K562 (cell line): Measurements from ENCODE around the gene DNMT3A. TPM values are rescaled to one million over a fixed set of nuclear protein-coding genes. Genes with fewer than 3 reads are reported as not detected.

Experiments
- ATAC-seq: fragments of 200-7000 bp; cut with Tn5 transposase; 3 replicates; pipeline ENCODE4 v1.9.1; 2020; ENCODE audit warnings: moderate library complexity
- BruUV-seq: library from RNA; stranded (reverse); fragments of 400-500 nt; replicated peaks from 2 replicates; lab custom pipeline; 2021; lab: Mats Ljungman, UMichigan
- CTCF ChIA-PET: fragments of 300-600 bp; formaldehyde crosslinking; extraction: SDS; loops from one replicate; lab custom pipeline; 2021; ENCODE audit warnings: low intra/inter-chr PET ratio; lab: Yijun Ruan, JAX
- POLR2A ChIA-PET: fragments of 300-600, 350-650 bp; sonication (Branson Sonifier 250); formaldehyde crosslinking; extraction: SDS; loops from one replicate; lab custom pipeline; 2021; ENCODE audit warnings: antibody characterized with exemption, inconsistent platforms; lab: Yijun Ruan, JAX
- DNase-seq, 4 experiments: peaks; one replicate each; pipeline versions ENCODE4 v3.0.0 to v3.0.0-alpha.2; 2011 to 2018; ENCODE audit warnings: low spot score in 3 of 4, mixed read lengths in 3 of 4; ENCODE audit errors: extremely low read depth in 1 of 4
- FAIRE-seq: peaks from 2 replicates; lab custom pipeline; 2011; peaks lifted over from hg19 to GRCh38; lab: Jason Lieb, UNC
- H2AFZ ChIP-seq: 2 replicates; pipeline ENCODE4 v1.6.0; 2011; ENCODE audit warnings: low read depth, low read length, control low read depth, inconsistent platforms
- H3K27ac ChIP-seq: fragments of 200-600 bp; 3 replicates; pipeline ENCODE4 v1.8.0; 2011; ENCODE audit warnings: low read depth, mild to moderate bottlenecking, control low read depth, inconsistent platforms, low read length, moderate library complexity, mixed read lengths; ENCODE audit errors: extremely low read depth
- H3K27me3 ChIP-seq, 2 experiments: fragments of 300-600 bp in 1 of 2; 2 replicates in 1 of 2; 3 replicates in 1 of 2; pipeline versions ENCODE4 v1.6.0 to v1.8.0; 2011; ENCODE audit warnings: inconsistent platforms in 2 of 2, low read length in 2 of 2, mild to moderate bottlenecking in 1 of 2, mixed read lengths in 1 of 2, moderate library complexity in 1 of 2; ENCODE audit not compliant: control insufficient read depth in 2 of 2, insufficient read depth in 2 of 2
- H3K36me3 ChIP-seq: fragments of 300-600 bp; 3 replicates; pipeline ENCODE4 v1.8.0; 2011; ENCODE audit warnings: mild to moderate bottlenecking, low read length, inconsistent platforms; ENCODE audit not compliant: control insufficient read depth, insufficient read depth
- H3K4me1 ChIP-seq, 2 experiments: fragments of 200-600 bp in 1 of 2; replicated peaks in 1 of 2; 2 replicates in 1 of 2; 3 replicates in 1 of 2; pipeline versions ENCODE4 v1.5.1 to v1.8.0; 2011; ENCODE audit warnings: inconsistent platforms in 2 of 2, low read length in 2 of 2, mild to moderate bottlenecking in 1 of 2, mixed read lengths in 1 of 2, moderate library complexity in 1 of 2; ENCODE audit not compliant: control insufficient read depth in 2 of 2, insufficient read depth in 2 of 2
- H3K4me2 ChIP-seq: 2 replicates; pipeline ENCODE4 v1.6.1; 2011; ENCODE audit warnings: low read length, control low read depth, inconsistent platforms, mixed read lengths; ENCODE audit not compliant: insufficient read depth
- H3K4me3 ChIP-seq: fragments of 200-600 bp; sonication (generic), shearing (Covaris generic); 2 replicates; pipeline ENCODE4 v1.5.1; 2016; ENCODE audit warnings: control low read depth, inconsistent platforms
- H3K79me2 ChIP-seq: fragments of 200-600 bp; 3 replicates; pipeline ENCODE4 v1.8.0; 2011; ENCODE audit warnings: low read length, inconsistent platforms; ENCODE audit not compliant: control insufficient read depth, insufficient read depth
- H3K9ac ChIP-seq, 2 experiments: 2 replicates each; pipeline versions ENCODE4 v1.6.0 to v1.6.1; 2011; ENCODE audit warnings: low read depth in 2 of 2, low read length in 2 of 2, control low read depth in 1 of 2, inconsistent platforms in 1 of 2, mild to moderate bottlenecking in 1 of 2, mixed read lengths in 1 of 2; ENCODE audit not compliant: insufficient read depth in 1 of 2
- H3K9me1 ChIP-seq: one replicate; pipeline ENCODE4 v1.6.0; 2011; ENCODE audit warnings: inconsistent platforms, mild to moderate bottlenecking, low read length, moderate library complexity; ENCODE audit not compliant: control insufficient read depth, insufficient read depth
- H3K9me3 ChIP-seq: replicated peaks from 2 replicates; pipeline ENCODE4 v1.5.1; 2011; ENCODE audit warnings: low read depth, low read length, inconsistent platforms; ENCODE audit not compliant: control insufficient read depth, insufficient read depth
- H4K20me1 ChIP-seq: replicated peaks from 2 replicates; pipeline ENCODE4 v1.6.1; 2011; ENCODE audit warnings: low read length, inconsistent platforms, mixed read lengths; ENCODE audit not compliant: control insufficient read depth, insufficient read depth
- ARNT ChIP-seq, 2 experiments: fragments of 450-650 bp; IDR thresholded peaks; 2 replicates each; pipeline ENCODE4 v1.6.1; 2016; ENCODE audit warnings: mild to moderate bottlenecking in 1 of 2
- DLX4 ChIP-seq: fragments of 250-450 bp; sonication (Bioruptor Pico); IDR thresholded peaks from 2 replicates; pipeline ENCODE4 v1.6.1; 2021; ENCODE audit warnings: mild to moderate bottlenecking
- MYC ChIP-seq, 2 experiments: fragments of 250-450 bp in 1 of 2; sonication (Bioruptor Pico) in 1 of 2; IDR thresholded peaks; 2 replicates each; pipeline versions ENCODE4 v1.5.1 to v1.6.1; 2012 to 2021; ENCODE audit warnings: low read depth in 2 of 2, borderline replicate concordance in 1 of 2, improper control_type of control experiment in 1 of 2, low read length in 1 of 2, mild to moderate bottlenecking in 1 of 2, moderate library complexity in 1 of 2
- MYNN ChIP-seq, 2 experiments: sonication (generic); formaldehyde crosslinking in 1 of 2; IDR thresholded peaks; 2 replicates each; pipeline versions ENCODE4 v1.5.0 to v1.6.1; 2016 to 2020; ENCODE audit warnings: antibody characterized with exemption in 1 of 2, missing genetic modification reagents in 1 of 2
- NCOR1 ChIP-seq: fragments of 450-650 bp; IDR thresholded peaks from 2 replicates; pipeline ENCODE4 v1.6.1; 2016; ENCODE audit warnings: mild to moderate bottlenecking, moderate library complexity
- PHF8 ChIP-seq: fragments of 200-600 bp; sonication (generic); IDR thresholded peaks from 2 replicates; pipeline ENCODE4 v1.6.1; 2012; ENCODE audit warnings: mixed run types, mild to moderate bottlenecking, inconsistent platforms, low read length, moderate library complexity, borderline replicate concordance
- PKNOX1 ChIP-seq: fragments of 450-650 bp; IDR thresholded peaks from 2 replicates; pipeline ENCODE4 v1.6.1; 2016
- PTRF ChIP-seq: fragments of 450-650 bp; IDR thresholded peaks from 2 replicates; pipeline ENCODE4 v1.6.1; 2016; ENCODE audit warnings: mild to moderate bottlenecking, missing genetic modification characterization, missing compliant biosample characterization
- RAD21 ChIP-seq, 2 experiments: fragments of 250-450 bp in 1 of 2; fragments of 450-650 bp in 1 of 2; sonication (Bioruptor Pico) in 1 of 2; formaldehyde crosslinking in 1 of 2; IDR thresholded peaks in 1 of 2; conservative IDR thresholded peaks in 1 of 2; 2 replicates each; pipeline versions ENCODE4 v1.4.0 to v1.8.0; 2020 to 2022; ENCODE audit warnings: mild to moderate bottlenecking in 2 of 2, moderate library complexity in 1 of 2
- RBFOX2 ChIP-seq: fragments of 200-400 bp; formaldehyde crosslinking; IDR thresholded peaks from 2 replicates; pipeline ENCODE4 v1.6.1; 2017; ENCODE audit warnings: low read depth, mild to moderate bottlenecking, low read length, moderate library complexity
- THAP12 ChIP-seq: fragments of 250-450 bp; sonication (Bioruptor Pico); IDR thresholded peaks from 2 replicates; pipeline ENCODE4 v1.9.0; 2021; ENCODE audit warnings: mild to moderate bottlenecking, inconsistent platforms
- TRIM25 ChIP-seq: fragments of 450-650 bp; IDR thresholded peaks from 2 replicates; pipeline ENCODE4 v1.7.0; 2016; ENCODE audit warnings: borderline replicate concordance
- ZNF140 ChIP-seq: fragments of 250-450 bp; sonication (Bioruptor Pico); IDR thresholded peaks from 2 replicates; pipeline ENCODE4 v1.8.0; 2021; ENCODE audit warnings: moderate library complexity, mild to moderate bottlenecking, inconsistent platforms
- WGBS: fragments of 100-300 bp; shearing (Covaris generic); methylation state at CpG from one replicate; pipeline ENCODE4 v1.1.6; 2016; ENCODE audit warnings: low coverage, mixed read lengths; ENCODE audit not compliant: insufficient coverage; ENCODE audit errors: missing lambda C conversion rate; 5-methylcytosine and 5-hydroxymethylcytosine counted together
- in situ Hi-C: fragments of 300-500 bp; cut with MboI; formaldehyde crosslinking; loops from 4 replicates; pipeline ENCODE4 v1.15.0; 2018; ENCODE audit warnings: inconsistent platforms, mixed read lengths
- intact Hi-C: fragments of 100-400 bp; cut with micrococcal nuclease; formaldehyde crosslinking; loops from 2 replicates; pipeline ENCODE4 v1.14.2; 2022
- polyA plus RNA-seq, 8 experiments: library from polyadenylated mRNA; depleted of rRNA in 4 of 8; stranded (reverse) in 5 of 8; unstranded in 3 of 8; fragments of >200 nt; fragmentation: Nextera tagmentation in 2 of 8; fragmentation: Illumina TruSeq in 1 of 8; extraction: Ambion mirVana in 2 of 8; extraction: Trizol in 1 of 8; gene quantifications; 2 replicates each; pipeline versions ENCODE4 v1.2.1 to v1.2.3, GENCODE V29; 2011 to 2014; ENCODE audit warnings: inconsistent platforms in 1 of 8, missing spikeins in 1 of 8
- total RNA-seq, 7 experiments: library from RNA; depleted of rRNA in 6 of 7; stranded (reverse); fragments of >200 nt in 6 of 7; fragmentation: Illumina TruSeq in 2 of 7; extraction: Trizol in 2 of 7; gene quantifications; 2 replicates each; pipeline versions ENCODE4 v1.2.1 to v1.2.3, GENCODE V29; 2011 to 2021; ENCODE audit warnings: low replicate concordance in 1 of 7

Gene DNMT3A
- total and polyA plus RNA-seq, 9 of the 15 experiments (the other 6 are each of a cell fraction or from before 2014, with no cell fraction given), result 3.0 to 16.0 (median 6.1) TPM

GRCh38 chr2:25298776-25299431 lies 42.8 kb downstream of the DNMT3A start (continued):
- no peak for TF ChIP-seq TRIM25
- TF ChIP-seq DLX4 (CRISPR knock-in tag), result no peak

GRCh38 chr2:25297738-25298137 lies 44.0 kb downstream of the DNMT3A start:
- in situ Hi-C loops (no loop called here), intact Hi-C loops (no loop called here)
- Histone ChIP-seq H2AFZ (no peak overlapping the region), H3K9ac (no peak overlapping the region), H3K9me3 (no peaks in the 10 kb centered on the region), H3K27me3 (peaks cover 0 to 28% of the 10 kb centered on the region in 2 experiments; a peak in 3 of 5 replicates), H4K20me1 (no peaks in the 10 kb centered on the region), H3K9me1 (no peaks in the 10 kb centered on the region), H3K4me3 (no peak overlapping the region), H3K36me3 (no peaks in the 10 kb centered on the region), H3K4me2 (no peak overlapping the region), H3K27ac (no peak overlapping the region), H3K4me1 (peaks cover 0 to 14% of the 10 kb centered on the region in 2 experiments; a peak in 1 of 5 replicates), H3K79me2 (no peaks in the 10 kb centered on the region)
- FAIRE-seq (peak; percentile 74), DNase-seq (peak in 3 of 4 experiments; percentile 39 to 46 (median 45)), ATAC-seq (peak; percentile 82)
- WGBS, result 17% methylated on average over 7 of the region's 7 CpGs
- POLR2A ChIA-PET, result no interaction called here
- CTCF ChIA-PET, result interaction anchor here (0.6 to 1.3 kb wide), 4 partner anchors 68 to 270 kb away, joined by 3 to 7 read pairs (median 4); no protein-coding TSS in a partner anchor
- no TSS peak for BruUV-seq
- TF ChIP-seq MYC (IDR thresholded peaks at IDR 0.05; ENCODE audit: low read depth, low read length) (no peak), MYC (CRISPR knock-in tag; IDR thresholded peaks at IDR 0.05; ENCODE audit: borderline replicate concordance, low read depth) (no peak), PTRF (tag) (no peak), MYNN (IDR thresholded peaks at IDR 0.05) (no peak), MYNN (CRISPR knock-in tag; IDR thresholded peaks at IDR 0.05) (no peak), RBFOX2 (no peak), RAD21 (CRISPR knock-in tag; conservative IDR thresholded peaks at IDR 0.05 in 1 of 2, IDR thresholded peaks at IDR 0.05 in 1 of 2) (peak; percentile 32 to 66), PKNOX1 (peak; percentile 85), ZNF140 (no peak), NCOR1 (no peak), ARNT (IDR thresholded peaks at IDR 0.05) (no peak), THAP12 (no peak), PHF8 (no peak)
